ENCODE measurements around the gene PLCB1.

Gene PLCB1

GRCh38 chr20:8161264-8162071 lies 29.4 kb downstream of the PLCB1 start:
- DNase-seq: peak; percentile 28

DNA sequence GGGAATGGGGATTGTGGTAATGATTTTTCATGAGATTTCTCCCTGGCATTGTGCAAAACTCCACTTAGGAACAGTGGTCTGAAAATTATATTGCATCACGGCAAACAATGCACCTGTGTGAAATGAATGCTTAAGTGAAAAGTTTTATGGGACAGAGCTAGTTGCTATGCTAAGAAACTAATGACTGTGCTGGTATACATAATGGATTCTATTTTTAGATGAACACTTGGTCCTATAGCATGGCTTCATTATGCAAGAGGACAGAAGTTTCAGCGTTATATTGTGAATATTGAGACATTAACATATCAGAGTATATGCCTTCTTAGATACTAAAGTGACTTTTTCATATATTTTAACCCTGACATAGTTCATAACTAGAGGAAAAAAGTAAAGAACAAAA lies 30.5 kb downstream of the PLCB1 start:
- no peak for DNase-seq

DNA sequence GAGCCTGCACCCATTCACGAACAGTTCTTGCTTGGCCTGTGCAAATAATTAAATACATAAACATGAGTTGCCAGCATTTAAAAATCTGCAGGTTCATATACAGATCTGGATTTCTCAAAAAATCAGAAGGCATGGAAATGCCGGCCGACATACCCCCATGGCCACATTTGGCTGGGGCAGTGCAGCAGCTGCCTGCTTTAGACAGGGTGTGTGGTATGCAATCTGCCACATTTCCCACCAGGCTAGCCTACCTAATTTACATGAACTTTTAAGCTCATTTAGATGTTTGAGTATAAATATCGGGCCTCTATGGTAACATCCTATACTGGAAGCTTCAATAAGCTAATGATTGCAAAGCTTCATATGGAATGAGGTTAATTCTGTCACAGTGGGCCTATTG lies 31.5 kb downstream of the PLCB1 start:
- no peak for DNase-seq

DNA sequence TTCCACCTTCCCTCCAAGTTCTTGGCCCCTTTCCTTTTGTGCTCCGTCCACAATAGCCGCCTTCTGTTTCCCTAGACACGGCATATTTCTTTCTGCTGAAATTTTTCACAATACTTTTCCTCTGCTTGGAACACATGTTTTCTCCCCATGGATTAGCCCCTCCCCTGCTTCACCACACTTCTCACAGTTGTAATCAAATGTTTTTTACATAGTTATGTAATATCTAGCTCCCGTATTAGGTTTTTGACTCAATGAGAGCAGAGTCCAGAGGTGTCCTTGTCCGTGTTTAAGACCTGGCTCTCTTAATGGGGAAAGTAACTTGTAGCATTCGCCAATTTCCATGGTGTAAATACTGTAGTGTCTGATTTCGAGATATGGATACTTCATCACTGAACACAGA lies 34.7 kb downstream of the PLCB1 start:
- no peak for DNase-seq

DNA sequence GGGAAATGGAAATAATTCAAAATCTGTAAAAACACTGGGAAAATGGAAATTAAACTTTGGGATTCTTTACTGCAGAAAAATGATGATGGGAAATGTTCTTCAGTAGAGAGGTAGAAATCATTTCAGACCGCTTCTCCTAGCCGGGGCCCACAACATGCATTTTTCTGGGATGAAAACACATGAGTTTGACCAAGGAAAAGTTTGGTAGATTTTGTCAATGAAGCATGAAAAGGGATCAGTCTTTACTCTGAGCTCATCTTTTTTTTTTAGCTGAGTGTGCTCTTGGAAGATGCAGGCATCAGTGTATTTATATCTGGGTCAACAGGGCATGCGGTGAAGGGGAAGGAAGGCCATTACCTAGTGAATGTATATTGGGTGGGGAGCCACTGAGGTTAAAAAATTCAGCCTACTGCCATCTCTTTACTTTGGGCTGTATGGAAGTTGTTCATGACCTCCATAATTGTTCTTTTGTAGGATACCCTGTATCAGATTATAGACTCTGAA lies 36.8 kb downstream of the PLCB1 start:
- no peak for DNase-seq

DNA sequence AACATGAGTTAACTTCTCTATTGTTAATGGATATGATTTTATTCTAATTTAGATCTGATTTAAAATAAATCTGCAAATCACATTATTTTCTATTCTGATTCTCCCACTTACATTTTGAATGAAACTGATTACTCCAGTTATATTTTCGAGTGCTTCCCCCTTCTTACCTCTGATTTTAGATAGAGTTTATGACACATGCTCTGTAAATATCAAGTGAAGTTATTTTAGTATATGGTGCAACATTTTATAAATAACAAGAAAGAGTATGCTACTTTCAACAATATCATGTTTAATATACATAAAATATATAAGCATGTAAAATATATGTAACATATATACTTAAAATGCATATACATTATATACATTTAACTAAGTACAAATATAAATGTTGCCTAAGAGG lies 38.9 kb downstream of the PLCB1 start:
- DNase-seq: no peak

- no peak for DNase-seq
Measured at GRCh38 chr20:8172191-8172590, 40.1 kb downstream of the PLCB1 start.

GRCh38 chr20:8175741-8176675 lies 43.9 kb downstream of the PLCB1 start:
- DNase-seq: no peak

DNA sequence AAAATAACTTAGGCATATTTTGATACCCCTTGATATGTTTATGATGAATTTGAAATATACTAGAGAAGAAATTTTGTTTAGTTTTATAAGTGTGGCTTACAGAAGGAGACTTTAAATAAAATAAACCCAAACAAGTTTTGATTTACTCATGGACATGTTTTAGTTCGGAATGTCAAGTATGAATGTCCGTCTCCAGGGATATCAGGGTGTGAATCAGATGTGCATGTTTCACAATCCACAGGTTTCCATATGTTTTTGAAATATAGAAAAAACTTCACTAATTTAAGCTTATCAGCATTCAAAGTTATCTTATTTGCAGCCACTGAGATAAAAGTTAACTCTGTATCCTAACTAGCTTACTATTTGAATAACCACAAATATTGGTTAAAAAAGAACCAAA lies 51.5 kb downstream of the PLCB1 start:
- DNase-seq: no peak

DNA sequence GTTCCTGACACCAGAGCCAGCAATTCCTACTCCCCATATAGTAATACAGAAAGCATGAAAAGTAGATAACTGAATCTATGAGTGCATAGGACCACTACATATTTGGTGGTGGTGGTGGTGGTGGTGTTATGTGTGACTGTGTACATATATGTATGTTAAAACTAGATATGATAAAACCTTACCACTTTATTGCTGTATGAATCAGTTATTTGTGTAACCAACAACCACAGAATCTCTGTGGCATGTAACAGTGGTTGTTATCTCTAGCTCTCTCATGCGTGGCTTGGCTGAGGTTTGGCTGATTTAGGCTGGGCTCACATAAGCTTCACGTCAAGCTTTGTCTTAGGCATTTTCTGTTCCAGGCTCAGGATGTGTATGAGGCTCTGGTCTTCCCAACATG lies 55.7 kb downstream of the PLCB1 start:
- DNase-seq: no peak

DNA sequence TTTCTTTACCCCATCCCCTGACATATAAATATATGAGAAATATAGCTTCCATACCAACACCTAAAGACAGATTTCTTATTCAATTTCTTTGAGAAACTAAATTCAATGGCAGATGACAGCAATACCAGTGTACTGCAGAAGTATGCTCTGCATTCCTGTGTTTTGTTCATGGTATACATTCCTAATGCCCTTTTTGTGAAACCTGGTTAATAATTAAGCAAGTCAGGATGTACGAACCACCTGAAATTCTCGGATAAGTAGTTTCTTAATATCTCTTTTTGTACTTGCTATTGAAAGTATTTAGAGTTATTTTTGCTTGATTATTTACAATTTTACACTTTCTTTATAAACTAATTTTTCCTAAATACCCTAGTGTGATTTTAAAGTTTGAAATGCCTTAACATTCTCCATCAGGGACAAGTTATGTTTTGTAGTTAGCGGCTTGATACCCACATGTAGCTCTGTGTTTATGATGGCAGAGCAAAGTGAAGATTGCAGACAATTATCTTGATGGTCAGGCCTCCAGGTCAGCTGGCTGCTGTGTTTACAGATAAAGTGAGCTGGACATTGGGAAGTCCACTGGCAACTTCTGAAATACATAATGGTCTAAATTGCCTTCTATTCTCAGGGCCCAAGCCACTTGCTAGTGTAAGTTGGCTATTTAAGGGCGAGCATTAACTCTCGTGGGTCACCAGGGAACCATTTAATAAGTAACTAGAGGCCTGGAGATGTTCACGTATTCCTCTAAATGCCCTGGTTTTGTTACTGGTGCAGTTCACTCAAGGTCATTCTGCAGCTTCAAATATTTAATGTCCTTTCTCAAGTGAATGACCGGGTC lies 58.2 kb downstream of the PLCB1 start:
- no peak for DNase-seq

DNA sequence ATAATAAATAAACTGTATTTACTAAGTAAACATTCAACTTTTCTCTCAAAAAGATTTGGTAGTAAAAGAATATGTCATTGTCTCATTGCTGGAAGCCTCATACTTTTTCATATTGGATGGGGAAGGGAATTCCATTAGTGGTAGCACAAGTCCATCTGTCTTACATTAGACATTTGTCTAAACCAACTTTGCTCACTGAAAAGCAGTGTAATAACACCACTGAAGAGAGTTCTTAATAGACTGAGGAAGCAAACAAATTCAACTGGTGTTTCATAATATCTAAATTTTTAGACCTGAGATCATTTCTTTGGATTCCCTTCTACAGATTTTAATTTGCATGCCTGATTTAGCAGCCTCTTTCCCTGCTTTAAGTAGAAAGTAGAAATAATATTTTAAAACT lies 62.7 kb downstream of the PLCB1 start:
- DNase-seq: no peak

GRCh38 chr20:8196096-8196495 lies 64.0 kb downstream of the PLCB1 start:
- DNase-seq: no peak

GRCh38 chr20:8200220-8200619 lies 68.2 kb downstream of the PLCB1 start:
- no peak for DNase-seq

GRCh38 chr20:8203366-8203765 lies 71.3 kb downstream of the PLCB1 start:
- DNase-seq: no peak

GRCh38 chr20:8205996-8206395 lies 73.9 kb downstream of the PLCB1 start:
- no peak for DNase-seq

- DNase-seq: no peak
Measured at GRCh38 chr20:8208226-8208625, 76.2 kb downstream of the PLCB1 start.

- no peak for DNase-seq
Measured at GRCh38 chr20:8209061-8209460, 77.0 kb downstream of the PLCB1 start.

DNA sequence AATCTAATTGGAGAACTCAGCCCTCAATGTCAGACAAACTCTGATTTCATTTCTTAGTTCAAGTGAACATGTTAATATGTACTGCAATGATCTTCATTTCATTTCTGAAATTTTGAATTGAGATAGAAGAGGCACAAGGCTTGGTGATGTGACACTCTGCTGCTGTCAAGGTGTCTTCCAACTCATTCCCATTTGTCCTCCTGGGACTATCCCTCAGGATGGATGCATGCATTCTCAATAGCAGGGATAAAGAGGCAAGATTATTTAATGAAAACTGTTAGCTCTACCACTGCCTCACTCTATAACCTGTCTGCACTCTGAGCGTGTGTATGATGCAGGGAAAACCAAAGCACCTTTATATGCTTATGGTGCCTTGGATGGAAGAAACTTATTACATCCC lies 78.7 kb downstream of the PLCB1 start:
- DNase-seq: no peak

- DNase-seq: no peak
Measured at GRCh38 chr20:8212286-8212685, 80.2 kb downstream of the PLCB1 start.

DNA sequence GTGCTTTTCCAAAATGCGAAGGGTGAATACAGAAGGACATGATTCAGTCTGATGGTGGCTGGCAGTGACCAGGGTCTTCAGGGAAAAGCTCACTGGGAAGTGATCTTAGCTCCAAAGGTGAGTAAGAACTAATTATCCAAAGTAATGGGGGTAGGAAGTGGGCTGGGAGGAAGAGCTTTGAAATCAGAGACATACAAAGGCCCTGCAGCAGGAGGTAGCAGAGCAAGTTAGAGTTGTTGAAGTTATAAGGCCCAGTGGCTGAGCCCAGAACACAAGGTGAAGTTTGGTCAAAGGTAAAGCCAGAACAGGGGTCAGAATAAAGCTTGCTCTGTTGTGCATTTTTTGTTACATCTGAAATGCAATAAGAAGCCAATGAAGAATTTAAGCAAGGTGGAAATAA lies 81.2 kb downstream of the PLCB1 start:
- DNase-seq: no peak

- no peak for DNase-seq
Measured at GRCh38 chr20:8213831-8214587, 81.9 kb downstream of the PLCB1 start.

All from CD4-positive, alpha-beta T cell treated with Interleukin-17A for 4 hours (primary cell).